T47D (cell line): ENCODE data around the gene STRN3.
"Not testable (repeated sequence)": the region's sequence is repeated elsewhere in the genome, so short reads cannot be mapped to it uniquely, and the experiment has no call there.

Source experiments
- DNase-seq, 2 experiments: peaks; one replicate each; pipeline versions ENCODE4 v3.0.0 to v3.0.0-alpha.2; 2011 to 2012; ENCODE audit warnings: low read depth in 1 of 2, low spot score in 1 of 2
- JUND ChIP-seq: IDR thresholded peaks from 2 replicates; pipeline ENCODE4 v1.6.1; 2012; ENCODE audit warnings: low read depth
- in situ Hi-C: cut with HindIII; loops from 2 replicates; pipeline ENCODE4 v1.10.0; 2016; ENCODE audit warnings: low sequenced_read_pairs, low pct_unique_long_range_greater_than_20kb

The STRN3 gene, protein sequence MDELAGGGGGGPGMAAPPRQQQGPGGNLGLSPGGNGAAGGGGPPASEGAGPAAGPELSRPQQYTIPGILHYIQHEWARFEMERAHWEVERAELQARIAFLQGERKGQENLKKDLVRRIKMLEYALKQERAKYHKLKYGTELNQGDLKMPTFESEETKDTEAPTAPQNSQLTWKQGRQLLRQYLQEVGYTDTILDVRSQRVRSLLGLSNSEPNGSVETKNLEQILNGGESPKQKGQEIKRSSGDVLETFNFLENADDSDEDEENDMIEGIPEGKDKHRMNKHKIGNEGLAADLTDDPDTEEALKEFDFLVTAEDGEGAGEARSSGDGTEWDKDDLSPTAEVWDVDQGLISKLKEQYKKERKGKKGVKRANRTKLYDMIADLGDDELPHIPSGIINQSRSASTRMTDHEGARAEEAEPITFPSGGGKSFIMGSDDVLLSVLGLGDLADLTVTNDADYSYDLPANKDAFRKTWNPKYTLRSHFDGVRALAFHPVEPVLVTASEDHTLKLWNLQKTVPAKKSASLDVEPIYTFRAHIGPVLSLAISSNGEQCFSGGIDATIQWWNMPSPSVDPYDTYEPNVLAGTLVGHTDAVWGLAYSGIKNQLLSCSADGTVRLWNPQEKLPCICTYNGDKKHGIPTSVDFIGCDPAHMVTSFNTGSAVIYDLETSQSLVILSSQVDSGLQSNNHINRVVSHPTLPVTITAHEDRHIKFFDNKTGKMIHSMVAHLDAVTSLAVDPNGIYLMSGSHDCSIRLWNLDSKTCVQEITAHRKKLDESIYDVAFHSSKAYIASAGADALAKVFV

DNA sequence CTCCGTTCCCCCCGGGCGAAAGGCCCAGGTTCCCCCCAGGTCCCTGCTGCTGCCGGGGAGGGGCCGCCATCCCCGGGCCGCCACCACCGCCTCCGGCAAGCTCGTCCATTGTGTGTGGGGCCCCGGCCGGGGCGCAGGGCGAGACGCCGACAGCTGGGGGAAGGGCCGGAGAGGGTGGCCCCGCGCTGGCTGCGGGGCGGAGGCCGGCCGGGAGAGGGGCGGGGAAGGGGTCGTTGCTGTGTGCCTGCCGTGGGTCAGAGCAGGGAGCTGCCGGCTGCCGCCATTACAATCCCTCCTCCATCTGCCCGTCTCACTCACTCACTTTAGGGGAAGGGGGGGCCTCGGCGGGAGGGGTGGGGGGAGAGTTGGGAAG is at the start of gene STRN3:
TSS of gene STRN3 (minus strand) at position 303 of the 373 bp plus-strand sequence. CDS start at position 109, 194 bp downstream.
- DNase-seq: no peak

DNA sequence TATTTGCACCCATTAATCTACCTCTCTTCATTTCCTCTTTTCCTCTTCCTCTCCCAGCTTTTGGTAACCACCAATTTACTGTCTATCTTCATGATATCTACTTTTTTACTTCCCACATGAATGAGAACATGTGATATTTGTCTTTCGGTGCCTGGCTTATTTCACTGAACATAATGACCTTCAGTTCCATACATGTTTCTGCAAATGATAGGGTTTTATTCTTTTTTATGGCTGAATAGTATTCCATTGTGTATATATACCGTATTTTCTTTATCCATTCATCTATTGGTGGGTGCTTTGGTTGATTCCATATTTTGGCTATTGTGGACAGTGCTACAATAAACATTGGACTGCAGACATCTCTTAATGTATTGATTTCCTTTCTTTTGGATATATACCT is 49.0 kb upstream of the STRN3 start:
- in situ Hi-C loops: no loop called here
- no peak for DNase-seq
- no peak for TF ChIP-seq JUND

More for the DNA sequence above, at the start of gene STRN3:
- in situ Hi-C loops: no loop called here
- no peak for TF ChIP-seq JUND

DNA sequence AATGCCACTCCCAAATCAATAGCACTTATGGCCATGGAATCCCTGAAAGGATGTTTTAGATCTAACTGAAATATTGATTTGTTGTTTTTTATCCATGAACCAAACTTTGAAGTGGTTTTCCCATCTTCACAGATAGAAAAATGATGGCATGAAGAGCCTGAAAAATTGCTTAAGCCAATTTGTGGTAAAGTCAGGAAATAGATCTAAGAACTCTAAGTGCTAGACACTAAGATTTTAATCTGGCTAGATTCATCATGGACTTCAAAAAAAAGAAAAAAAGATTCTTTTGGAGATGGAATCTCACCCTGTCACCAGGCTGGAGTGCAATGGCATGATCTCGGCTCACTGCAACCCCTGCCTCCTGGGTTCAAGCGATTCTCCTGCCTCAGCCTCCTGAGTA is 45.0 kb upstream of the STRN3 start:
- no peak for TF ChIP-seq JUND
- no peak for DNase-seq
- in situ Hi-C loops: no loop called here

DNA sequence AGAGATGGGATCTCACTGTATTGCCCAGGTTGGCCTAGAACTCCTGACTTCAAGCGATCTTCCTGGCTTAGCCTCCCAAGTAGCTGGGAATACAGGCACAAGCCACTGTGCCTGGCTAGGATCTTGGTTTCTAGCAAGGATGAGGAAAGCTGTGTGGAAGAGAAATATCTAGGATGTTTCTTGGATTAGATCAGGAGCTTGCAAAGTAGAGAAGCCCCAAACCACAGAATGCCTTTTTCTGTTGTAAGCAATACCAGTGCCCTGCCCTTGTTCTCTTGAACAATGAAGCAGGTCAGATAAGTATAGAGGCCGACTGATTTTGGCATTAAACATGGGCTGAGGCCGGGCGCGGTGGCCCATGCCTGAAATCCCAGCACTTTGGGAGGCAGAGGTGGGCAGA is 44.3 kb upstream of the STRN3 start:
- DNase-seq: no peak
- TF ChIP-seq JUND: no peak
- in situ Hi-C loops: no loop called here

DNA sequence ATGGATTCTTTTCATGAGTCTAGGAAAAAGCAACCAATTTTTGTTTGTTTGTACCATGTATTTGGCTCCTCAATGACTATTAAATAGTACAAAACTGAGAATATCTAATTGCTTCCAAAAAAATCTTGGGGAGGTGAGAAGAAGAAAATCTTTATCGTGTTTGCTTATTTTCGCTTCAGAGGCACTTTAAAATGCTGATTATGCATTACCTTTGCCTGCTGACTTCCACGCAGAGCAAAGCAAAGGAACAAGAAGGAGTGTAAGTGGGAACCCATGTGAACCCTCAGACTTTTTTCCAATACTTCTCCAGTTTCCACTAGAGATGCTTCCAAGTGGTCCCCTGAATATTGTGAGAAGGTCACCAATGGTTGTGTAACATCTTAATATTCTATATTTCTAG is 43.2 kb upstream of the STRN3 start:
- no peak for DNase-seq
- no peak for TF ChIP-seq JUND
- in situ Hi-C loops: no loop called here

DNA sequence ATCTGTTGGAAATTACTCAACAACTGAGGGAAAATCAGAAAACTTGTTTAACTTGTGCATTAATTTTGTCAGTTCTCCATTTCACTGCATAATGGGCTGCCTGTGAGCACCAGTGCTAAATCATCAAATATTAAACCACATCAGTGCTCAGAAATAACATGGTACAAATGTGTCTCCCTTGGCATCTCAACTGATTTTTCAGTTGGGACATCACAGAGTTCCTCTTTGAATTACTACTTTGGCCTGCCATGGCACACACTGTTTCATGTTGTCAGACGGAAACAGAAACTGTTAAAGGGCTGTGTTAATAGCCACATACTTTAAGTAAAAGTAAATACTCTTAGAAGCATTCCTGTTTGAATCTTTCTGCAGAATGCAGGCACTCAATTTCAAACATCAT is 42.1 kb upstream of the STRN3 start:
- in situ Hi-C loops: no loop called here

DNA sequence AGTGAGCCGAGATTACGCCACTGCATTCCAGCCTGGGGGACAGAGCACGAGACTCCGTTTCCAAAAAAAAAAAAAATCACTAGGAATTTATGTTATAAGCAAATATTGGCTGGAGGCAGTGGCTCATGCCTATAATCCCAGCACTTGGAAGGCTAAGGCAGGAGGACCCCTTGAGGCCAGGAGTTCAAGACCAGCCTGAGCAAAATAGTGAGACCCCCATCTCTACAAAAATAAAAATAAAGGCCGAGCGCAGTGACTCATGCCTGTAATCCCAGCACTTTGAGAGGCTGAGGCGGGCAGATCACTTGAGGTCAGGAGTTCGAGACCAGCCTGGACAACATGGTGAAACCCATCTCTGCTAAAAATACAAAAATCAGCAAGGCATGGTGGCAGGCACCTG is 36.7 kb upstream of the STRN3 start:
- in situ Hi-C loops: not testable (repeated sequence)

More for the DNA sequence above, 42.1 kb upstream of the STRN3 start:
- DNase-seq: no peak
- no peak for TF ChIP-seq JUND

DNA sequence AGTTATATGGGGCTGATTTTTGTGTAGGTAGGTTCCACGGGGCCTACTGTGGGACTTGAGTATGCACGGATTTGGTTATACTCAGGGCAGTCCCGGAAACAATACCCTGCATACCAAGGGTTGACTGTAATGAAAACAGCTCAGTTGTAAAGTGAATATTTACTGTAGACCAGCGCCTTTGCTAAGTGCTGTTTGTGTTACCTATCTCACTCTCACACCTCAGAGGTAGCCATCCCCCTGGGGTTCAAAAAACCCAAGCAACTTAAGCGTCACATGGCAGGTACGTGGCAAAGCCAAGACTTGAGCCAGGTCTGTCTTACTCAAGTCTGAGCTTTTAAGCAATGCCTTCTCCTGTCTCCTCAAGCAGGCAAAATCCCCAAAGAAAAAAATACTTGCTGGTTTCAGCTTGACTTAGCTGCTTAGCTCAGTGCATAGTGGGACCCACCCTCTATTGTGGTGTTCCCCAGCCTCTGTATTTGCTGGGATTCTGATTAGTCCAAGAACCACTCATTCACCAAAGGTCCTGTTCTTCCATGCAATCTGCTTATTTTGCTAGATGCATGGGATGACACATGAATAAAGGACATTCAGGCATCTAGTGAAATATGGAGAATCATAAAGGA is 34.2 kb upstream of the STRN3 start:
- in situ Hi-C loops: no loop called here
- no peak for TF ChIP-seq JUND
- peak in 1 of 2 experiments; percentile 67 for DNase-seq

More for the DNA sequence above, 36.7 kb upstream of the STRN3 start:
- DNase-seq: not testable (repeated sequence)

DNA sequence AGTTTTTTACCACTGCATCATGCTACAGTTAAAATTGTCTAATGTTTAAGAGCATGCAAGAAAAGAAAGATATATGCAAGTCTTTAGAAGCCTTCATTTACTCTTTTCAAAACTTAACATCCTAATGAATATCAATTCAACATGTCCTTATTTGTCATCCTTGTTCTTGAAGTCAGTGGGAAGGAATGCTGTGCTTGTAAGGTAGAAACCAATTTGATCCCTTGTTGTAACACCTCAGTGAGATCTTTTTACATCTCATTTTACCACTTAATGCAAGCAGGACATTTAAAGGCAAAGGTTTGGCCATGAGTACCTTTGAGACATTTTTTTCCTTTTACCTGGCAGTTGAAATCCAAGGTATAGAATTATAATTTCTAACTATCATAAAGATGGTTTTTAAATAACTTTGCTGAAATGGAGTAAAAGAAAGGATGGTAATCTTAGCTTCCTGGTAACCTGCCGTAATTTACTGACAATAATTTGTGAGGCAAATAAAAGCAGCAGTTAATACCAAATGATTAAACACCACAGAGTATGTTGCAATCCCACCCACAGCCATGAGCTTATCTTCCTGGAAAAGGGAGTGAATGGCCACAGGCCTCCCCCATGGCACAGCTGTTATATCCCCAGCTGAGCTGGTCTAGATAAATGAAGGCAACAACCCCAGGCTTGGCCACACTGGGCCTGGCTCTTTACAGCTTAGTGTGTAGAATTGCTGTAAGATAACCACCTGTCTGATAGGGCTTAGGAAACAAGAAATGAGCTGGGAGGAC is 33.2 kb upstream of the STRN3 start:
- in situ Hi-C loops: no loop called here
- DNase-seq: no peak
- no peak for TF ChIP-seq JUND

DNA sequence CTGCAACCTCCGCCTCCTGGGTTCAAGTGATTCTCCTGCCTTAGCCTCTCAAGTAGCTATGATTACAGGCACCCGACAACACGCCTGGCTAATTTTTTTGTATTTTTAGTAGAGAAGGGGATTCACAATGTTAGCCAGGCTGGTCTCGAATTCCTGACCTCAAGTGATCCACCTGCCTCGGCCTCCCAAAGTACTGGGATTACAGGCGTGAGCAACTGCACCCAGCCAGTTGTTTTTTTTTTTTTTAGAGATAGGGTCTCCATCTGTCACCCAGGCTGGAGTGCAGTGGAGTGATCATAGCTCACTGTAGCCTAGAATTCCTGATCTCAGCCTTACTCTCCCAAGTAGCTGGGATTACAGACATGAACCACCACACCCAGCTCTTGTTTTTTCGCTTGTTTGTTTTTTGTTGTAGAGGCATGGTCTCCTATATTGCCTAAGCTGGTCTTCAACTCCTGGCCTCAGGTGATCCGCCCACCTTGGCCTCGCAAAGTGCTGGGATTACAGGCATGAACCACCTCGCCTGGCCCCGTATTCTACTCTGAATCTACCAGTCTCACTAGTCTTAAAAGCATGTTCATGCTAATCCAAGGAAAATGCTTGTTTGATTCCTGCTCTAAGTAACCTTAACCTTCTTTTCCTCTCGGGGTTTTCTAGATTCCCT is 31.7 kb upstream of the STRN3 start:
- in situ Hi-C loops: no loop called here
- no peak for TF ChIP-seq JUND
- no peak for DNase-seq

DNA sequence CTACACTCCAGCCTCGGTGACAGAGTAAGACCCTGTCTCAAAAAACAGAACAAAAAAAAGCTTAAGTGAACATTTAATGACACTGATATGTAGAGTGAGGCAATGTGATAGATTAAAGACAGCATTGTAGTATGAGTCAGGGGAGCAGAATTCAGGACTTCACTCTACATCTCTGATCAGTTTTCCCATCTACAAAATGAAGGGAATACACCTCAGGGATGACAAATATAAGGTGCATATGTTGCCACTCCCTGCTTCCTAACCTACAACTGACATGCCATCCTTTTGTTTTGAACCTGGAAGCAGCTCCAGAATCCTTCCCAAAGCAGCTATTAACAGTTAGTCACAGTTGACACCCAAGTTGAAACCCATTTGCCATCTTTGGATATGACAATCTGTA is 30.9 kb upstream of the STRN3 start:
- no peak for TF ChIP-seq JUND
- DNase-seq: no peak
- in situ Hi-C loops: no loop called here

DNA sequence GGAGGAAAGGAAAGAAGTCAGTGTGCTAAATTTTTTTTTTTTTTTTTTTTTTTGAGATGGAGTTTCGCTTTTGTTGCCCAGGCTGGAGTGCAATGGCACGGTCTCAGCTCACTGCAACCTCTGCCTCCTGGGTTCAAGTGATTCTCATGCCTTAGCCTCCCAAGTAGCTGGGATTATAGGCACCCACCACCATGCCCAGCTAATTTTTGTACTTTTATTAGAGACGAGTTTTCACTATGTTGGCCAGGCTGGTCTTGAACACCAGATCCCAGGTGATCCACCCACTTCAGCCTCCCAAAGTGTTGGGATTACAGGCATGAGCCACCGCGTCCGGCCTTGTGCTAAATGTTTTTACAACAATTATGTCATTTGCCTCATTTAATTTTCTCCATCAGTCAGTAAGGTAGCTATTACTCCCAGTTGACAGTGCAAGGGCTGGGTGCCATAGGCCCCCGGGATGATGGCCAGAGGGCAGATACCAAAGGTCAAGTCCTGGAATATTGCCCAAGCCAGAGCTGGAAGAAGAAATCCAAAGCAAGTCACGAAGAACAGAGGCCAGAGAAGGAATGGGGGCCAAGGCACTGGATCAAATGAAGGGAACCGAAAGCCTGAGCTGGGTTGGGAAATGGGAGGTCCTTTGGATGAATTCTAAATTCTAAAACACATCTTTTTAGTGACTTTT is 26.9 kb upstream of the STRN3 start:
- in situ Hi-C loops: not testable (repeated sequence)

More for the DNA sequence above, 26.9 kb upstream of the STRN3 start:
- DNase-seq: not testable (repeated sequence)
